Endodermal cell (in vitro differentiated cells): ENCODE data around the gene CLIC1. TPM values are rescaled to one million over a fixed set of nuclear protein-coding genes. Genes with fewer than 3 reads are reported as not detected.

Source experiments
- DNase-seq: peaks from one replicate; pipeline ENCODE4 v3.0.0-alpha.2; 2017
- H3K27ac ChIP-seq: 2 replicates; pipeline ENCODE4 v1.5.1; 2013; ENCODE audit warnings: mild to moderate bottlenecking, low read depth, low read length, moderate library complexity
- H3K27me3 ChIP-seq: 2 replicates; pipeline ENCODE4 v1.6.1; 2013; ENCODE audit warnings: mild to moderate bottlenecking, low read length, moderate library complexity; ENCODE audit not compliant: insufficient read depth, control insufficient read depth, poor library complexity, severe bottlenecking
- H3K36me3 ChIP-seq: 2 replicates; pipeline ENCODE4 v1.7.0; 2013; ENCODE audit warnings: mild to moderate bottlenecking, low read length, moderate library complexity; ENCODE audit not compliant: control insufficient read depth, insufficient read depth
- H3K4me1 ChIP-seq: one replicate; pipeline ENCODE4 v1.7.0; 2013; ENCODE audit warnings: low read length; ENCODE audit not compliant: control insufficient read depth, insufficient read depth
- H3K4me3 ChIP-seq: 2 replicates; pipeline ENCODE4 v1.5.1; 2013; ENCODE audit warnings: mild to moderate bottlenecking, low read length, moderate library complexity
- H3K9ac ChIP-seq: 2 replicates; pipeline ENCODE4 v1.6.1; 2013; ENCODE audit warnings: mild to moderate bottlenecking, low read length, moderate library complexity; ENCODE audit not compliant: poor library complexity, severe bottlenecking; ENCODE audit errors: extremely low read depth
- H3K9me3 ChIP-seq: 2 replicates; pipeline ENCODE4 v1.6.1; 2013; ENCODE audit warnings: mild to moderate bottlenecking, low read length, moderate library complexity; ENCODE audit not compliant: control insufficient read depth
- H3K27ac Mint-ChIP-seq: 2 replicates; pipeline ENCODE4 v1.8.0; 2020; ENCODE audit warnings: mixed read lengths
- H3K27me3 Mint-ChIP-seq: 2 replicates; pipeline ENCODE4 v1.8.0; 2021; ENCODE audit warnings: mild to moderate bottlenecking, mixed read lengths; ENCODE audit not compliant: insufficient read depth
- H3K36me3 Mint-ChIP-seq: 2 replicates; pipeline ENCODE4 v1.8.0; 2020; ENCODE audit warnings: low read depth, mixed read lengths
- H3K4me1 Mint-ChIP-seq: 2 replicates; pipeline ENCODE4 v1.8.0; 2020; ENCODE audit warnings: mixed read lengths
- H3K4me3 Mint-ChIP-seq: 2 replicates; pipeline ENCODE4 v1.8.0; 2020; ENCODE audit warnings: mild to moderate bottlenecking, moderate library complexity, mixed read lengths
- H3K9me3 Mint-ChIP-seq: 2 replicates; pipeline ENCODE4 v1.8.0; 2020; ENCODE audit warnings: mild to moderate bottlenecking, mixed read lengths
- WGBS, 2 experiments: methylation state at CpG; one replicate each; pipeline versions ENCODE4 v1.1.5 to v1.1.7; 2013; ENCODE audit warnings: missing lambda C conversion rate in 2 of 2, mixed read lengths in 1 of 2; ENCODE audit not compliant: insufficient coverage in 1 of 2, insufficient read length in 1 of 2; 5-methylcytosine and 5-hydroxymethylcytosine counted together
- total RNA-seq, 2 donors: library from RNA; stranded (reverse); fragmentation: NEBNext Ultra II Directional in 1 of 2; extraction: Animal tissue kit (Norgen Biotek cat#: 25700) in 1 of 2; gene quantifications; 2 replicates in 1 of 2; 3 replicates in 1 of 2; pipeline ENCODE4 v1.2.1, GENCODE V29; 2021
- TF ChIP-seq, protein P1 (sequence below): fragments of 200-600 bp; sonication (generic); conservative IDR thresholded peaks from 2 replicates; pipeline ENCODE4 v1.5.0; 2021; ENCODE audit warnings: antibody characterized with exemption, mild to moderate bottlenecking

Gene CLIC1
- total RNA-seq, 2 donors from 2014 or later, result 289 to 380 TPM

DNA sequence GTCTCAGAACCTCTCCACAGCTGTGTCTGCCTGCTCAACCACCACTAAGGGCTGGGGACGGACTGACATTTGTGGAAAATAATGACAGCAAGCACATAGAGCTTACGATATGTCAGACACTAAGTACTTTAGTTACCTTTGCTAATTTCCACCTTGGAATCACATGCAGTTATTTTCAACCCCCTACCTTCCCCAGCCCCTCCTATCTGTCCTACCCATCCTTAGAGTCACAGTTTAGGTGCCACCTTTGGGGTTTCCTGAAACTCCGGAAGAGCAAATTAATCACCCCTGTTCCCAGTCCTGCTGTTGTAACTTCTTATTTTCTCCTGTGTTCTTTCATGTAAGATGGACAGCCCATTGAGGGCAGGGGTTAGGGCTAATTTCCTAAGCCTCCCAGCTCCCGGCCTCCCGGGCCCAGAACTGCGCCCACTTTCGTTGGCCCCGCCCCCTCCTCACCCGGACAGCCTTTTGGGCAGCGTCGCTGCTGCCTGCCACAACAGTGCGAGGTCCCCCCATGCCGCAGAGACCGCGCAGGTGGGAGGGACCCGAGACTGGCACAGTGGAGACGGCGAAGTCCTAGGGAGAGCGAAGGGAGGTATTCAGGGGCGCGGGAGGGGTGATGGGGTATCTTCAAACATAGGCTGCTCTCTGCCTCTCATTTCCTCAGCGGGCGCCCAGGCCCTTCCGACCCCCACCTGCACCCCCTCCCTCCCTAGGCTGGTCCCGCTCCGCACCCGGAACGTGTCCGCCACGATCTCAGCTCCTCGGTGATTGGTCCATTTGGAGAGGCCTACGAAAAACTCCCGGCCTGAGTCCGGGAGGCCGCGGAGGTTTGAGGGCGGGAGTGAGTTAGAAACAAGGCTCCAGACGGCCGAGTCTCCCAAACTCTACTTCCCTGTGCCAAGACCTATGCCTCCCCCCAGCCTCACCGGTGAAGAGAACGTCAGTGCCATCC lies 8.3 kb downstream of the CLIC1 start:
- Mint-ChIP-seq H3K27ac (peak overlapping the region; percentile 30), H3K4me1 (peaks cover 8% of the 10 kb centered on the region), H3K4me3 (peak overlapping the region; percentile 92), H3K27me3 (no peaks in the 10 kb centered on the region), H3K36me3 (peaks cover 52% of the 10 kb centered on the region), H3K9me3 (no peaks in the 10 kb centered on the region)
- H3K9me3 ChIP-seq, result no peaks in the 10 kb centered on the region
- H3K4me3 ChIP-seq, result peak overlapping the region; percentile 88
- TF ChIP-seq, protein P1, sequence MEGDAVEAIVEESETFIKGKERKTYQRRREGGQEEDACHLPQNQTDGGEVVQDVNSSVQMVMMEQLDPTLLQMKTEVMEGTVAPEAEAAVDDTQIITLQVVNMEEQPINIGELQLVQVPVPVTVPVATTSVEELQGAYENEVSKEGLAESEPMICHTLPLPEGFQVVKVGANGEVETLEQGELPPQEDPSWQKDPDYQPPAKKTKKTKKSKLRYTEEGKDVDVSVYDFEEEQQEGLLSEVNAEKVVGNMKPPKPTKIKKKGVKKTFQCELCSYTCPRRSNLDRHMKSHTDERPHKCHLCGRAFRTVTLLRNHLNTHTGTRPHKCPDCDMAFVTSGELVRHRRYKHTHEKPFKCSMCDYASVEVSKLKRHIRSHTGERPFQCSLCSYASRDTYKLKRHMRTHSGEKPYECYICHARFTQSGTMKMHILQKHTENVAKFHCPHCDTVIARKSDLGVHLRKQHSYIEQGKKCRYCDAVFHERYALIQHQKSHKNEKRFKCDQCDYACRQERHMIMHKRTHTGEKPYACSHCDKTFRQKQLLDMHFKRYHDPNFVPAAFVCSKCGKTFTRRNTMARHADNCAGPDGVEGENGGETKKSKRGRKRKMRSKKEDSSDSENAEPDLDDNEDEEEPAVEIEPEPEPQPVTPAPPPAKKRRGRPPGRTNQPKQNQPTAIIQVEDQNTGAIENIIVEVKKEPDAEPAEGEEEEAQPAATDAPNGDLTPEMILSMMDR, result no peak
- no peaks in the 10 kb centered on the region for H3K27me3 ChIP-seq
- 95 to 96% methylated on average over 32 to 41 of the region's 41 CpGs for WGBS, 2 experiments
- H3K9ac ChIP-seq, result no peak overlapping the region
- no peak overlapping the region for H3K27ac ChIP-seq
- peaks cover 60% of the 10 kb centered on the region for H3K36me3 ChIP-seq
- DNase-seq, result no peak
- no peaks in the 10 kb centered on the region for H3K4me1 ChIP-seq

DNA sequence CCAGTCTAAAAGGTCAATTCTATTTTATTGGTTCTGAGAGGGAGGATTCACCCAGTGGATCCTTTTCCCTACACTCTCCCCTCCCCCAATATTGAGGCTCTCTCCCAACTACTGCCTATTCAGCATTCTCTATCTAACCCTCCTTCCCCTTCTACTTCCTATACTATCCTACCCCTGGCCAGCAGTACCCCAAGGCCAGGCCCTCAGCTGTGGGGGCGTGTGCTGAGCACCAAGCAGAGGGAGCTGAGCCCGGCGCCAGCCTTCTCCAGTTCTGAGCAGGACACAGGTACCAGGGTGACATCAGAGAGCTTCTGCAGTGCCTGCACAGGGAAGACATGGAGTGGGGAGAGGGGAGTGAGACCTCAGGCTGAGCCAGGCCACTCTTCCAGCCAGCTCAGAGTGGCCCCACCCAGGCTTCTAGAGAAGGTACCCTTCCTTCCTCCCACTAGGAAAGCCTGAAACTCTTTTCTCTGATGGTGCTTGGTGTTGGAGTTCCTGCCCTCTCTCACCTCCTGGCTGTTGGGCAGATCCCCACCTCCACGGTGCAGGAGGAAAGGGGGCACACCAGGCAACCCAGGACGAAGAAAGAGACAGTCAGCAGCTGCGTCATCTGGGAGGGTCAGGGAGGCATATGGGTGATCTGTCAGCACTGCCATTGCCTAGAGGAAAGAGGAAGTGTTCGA lies 9.2 kb downstream of the CLIC1 start:
- TF ChIP-seq, protein P1, result no peak
- Histone ChIP-seq H3K4me3 (no peak overlapping the region), H3K27ac (no peak overlapping the region), H3K36me3 (peaks cover 53% of the 10 kb centered on the region), H3K4me1 (no peaks in the 10 kb centered on the region), H3K9me3 (no peaks in the 10 kb centered on the region), H3K9ac (no peak overlapping the region), H3K27me3 (no peaks in the 10 kb centered on the region)
- H3K4me3 Mint-ChIP-seq, result peak overlapping the region; percentile 37
- no peak for DNase-seq
- peaks cover 8% of the 10 kb centered on the region for H3K4me1 Mint-ChIP-seq
- 93 to 95% methylated on average over 6 to 7 of the region's 7 CpGs for WGBS, 2 experiments
- no peaks in the 10 kb centered on the region for H3K9me3 Mint-ChIP-seq
- no peaks in the 10 kb centered on the region for H3K27me3 Mint-ChIP-seq
- H3K27ac Mint-ChIP-seq, result no peak overlapping the region
- H3K36me3 Mint-ChIP-seq, result peaks cover 47% of the 10 kb centered on the region

DNA sequence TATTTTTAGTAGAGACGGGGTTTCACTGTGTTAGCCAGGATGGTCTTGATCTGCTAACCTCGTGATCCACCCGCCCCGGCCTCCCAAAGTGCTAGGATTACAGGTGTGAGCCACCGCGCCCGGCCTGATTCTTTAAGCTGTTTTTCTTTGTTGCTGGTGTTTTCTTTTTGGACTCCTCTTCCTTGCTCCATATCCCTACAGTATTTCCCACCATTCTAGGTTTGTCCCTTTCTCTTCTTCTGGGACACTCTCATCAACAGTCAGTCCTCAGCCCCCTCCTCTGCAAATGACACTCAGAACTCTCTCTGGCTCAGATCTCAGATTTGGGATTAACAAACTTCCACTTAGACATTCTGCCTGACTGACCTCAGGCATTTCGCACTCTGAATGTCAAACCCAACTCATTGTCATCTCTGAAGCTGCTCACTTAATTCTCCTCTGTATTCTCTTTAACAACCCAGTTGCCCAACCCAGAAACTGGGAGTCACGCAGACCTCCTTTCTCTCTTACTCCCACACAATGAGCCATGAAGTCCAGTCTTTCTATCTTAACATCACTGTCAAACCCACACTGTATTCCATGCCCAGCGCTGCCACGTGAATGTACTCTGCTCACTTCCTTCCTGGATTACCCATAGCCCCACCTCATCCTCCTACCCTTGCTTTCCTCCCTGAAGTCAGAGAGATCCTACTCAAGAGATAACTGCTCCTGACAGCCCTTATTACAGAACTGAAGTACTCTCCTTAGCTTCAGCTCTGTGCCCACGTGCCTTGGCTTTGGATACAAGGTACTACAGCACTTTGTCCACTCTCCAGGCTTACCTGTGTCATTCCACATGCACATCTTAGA lies 10.6 kb downstream of the CLIC1 start:
- H3K4me3 Mint-ChIP-seq, result no peak overlapping the region

More for the DNA sequence above, 10.6 kb downstream of the CLIC1 start:
- H3K9ac ChIP-seq, result no peak overlapping the region
- no peaks in the 10 kb centered on the region for H3K9me3 Mint-ChIP-seq
- H3K36me3 Mint-ChIP-seq, result peaks cover 39% of the 10 kb centered on the region
- H3K27me3 Mint-ChIP-seq, result no peaks in the 10 kb centered on the region
- peaks cover 39% of the 10 kb centered on the region for H3K36me3 ChIP-seq
- DNase-seq, result no peak
- H3K4me3 ChIP-seq, result no peak overlapping the region
- TF ChIP-seq, protein P1, result no peak
- H3K27ac ChIP-seq, result no peak overlapping the region
- H3K9me3 ChIP-seq, result no peaks in the 10 kb centered on the region
- H3K4me1 ChIP-seq, result no peaks in the 10 kb centered on the region
- WGBS, 2 experiments, result 96 to 97% methylated on average over 11 to 12 of the region's 12 CpGs
- H3K27me3 ChIP-seq, result no peaks in the 10 kb centered on the region
- peaks cover 6% of the 10 kb centered on the region for H3K4me1 Mint-ChIP-seq
- H3K27ac Mint-ChIP-seq, result no peak overlapping the region
